Spleen (tissue), 11 donors: Measurements from ENCODE around the gene E2F3. TPM values are rescaled to one million over a fixed set of nuclear protein-coding genes. Genes with fewer than 3 reads are reported as not detected.
A peak's percentile ranks its signal among the peaks of the same experiment; 100 is the strongest.

Source experiments
- DNase-seq: peaks from one replicate; pipeline ENCODE4 v3.0.0-alpha.2; 2020
- H3K27ac ChIP-seq, 8 donors: fragments of 200-600 bp; sonication (generic) in 7 of 8; 1 replicate in 4 of 8; 2 replicates in 4 of 8; pipeline versions ENCODE4 v1.5.0 to v1.8.0; 2016 to 2021; ENCODE audit warnings: inconsistent platforms in 4 of 8, mild to moderate bottlenecking in 4 of 8, moderate library complexity in 1 of 8
- H3K27me3 ChIP-seq, 7 donors: fragments of 200-600 bp; sonication (generic) in 6 of 7; replicated peaks in 1 of 7; 1 replicate in 4 of 7; 2 replicates in 3 of 7; pipeline versions ENCODE4 v1.5.0 to v1.8.0; 2016 to 2021; ENCODE audit warnings: inconsistent platforms in 3 of 7, mild to moderate bottlenecking in 1 of 7
- H3K36me3 ChIP-seq, 6 donors: fragments of 200-600 bp; sonication (generic) in 5 of 6; 1 replicate in 4 of 6; 2 replicates in 2 of 6; pipeline versions ENCODE4 v1.5.0 to v1.8.0; 2016 to 2021; ENCODE audit warnings: inconsistent platforms in 2 of 6
- H3K4me1 ChIP-seq, 6 donors: fragments of 200-600 bp; sonication (generic) in 5 of 6; 1 replicate in 3 of 6; 2 replicates in 3 of 6; pipeline versions ENCODE4 v1.5.0 to v1.8.0; 2016 to 2021; ENCODE audit warnings: inconsistent platforms in 3 of 6
- H3K4me3 ChIP-seq, 8 donors: fragments of 200-600 bp; sonication (generic) in 7 of 8; 1 replicate in 4 of 8; 2 replicates in 4 of 8; pipeline versions ENCODE4 v1.5.0 to v1.8.0; 2016 to 2021; ENCODE audit warnings: inconsistent platforms in 4 of 8, mild to moderate bottlenecking in 4 of 8, moderate library complexity in 2 of 8
- H3K9me3 ChIP-seq, 8 donors: fragments of 200-600 bp; sonication (generic) in 7 of 8; 1 replicate in 4 of 8; 2 replicates in 4 of 8; pipeline versions ENCODE4 v1.5.0 to v1.8.0; 2016 to 2021; ENCODE audit warnings: inconsistent platforms in 4 of 8
- CTCF ChIP-seq, 11 experiments: fragments of 200-600 bp in 7 of 11; fragments of 450-650 bp in 4 of 11; sonication (generic) in 4 of 11; IDR thresholded peaks in 8 of 11; conservative IDR thresholded peaks in 3 of 11; 1 replicate in 7 of 11; 2 replicates in 4 of 11; pipeline versions ENCODE4 v1.4.0 to v1.8.0; 2016 to 2021; ENCODE audit warnings: antibody characterized with exemption in 11 of 11, inconsistent platforms in 4 of 11, mild to moderate bottlenecking in 1 of 11
- POLR2A ChIP-seq, 3 donors: fragments of 450-650 bp; IDR thresholded peaks; one replicate each; pipeline ENCODE4 v1.5.1; 2017; ENCODE audit warnings: antibody characterized with exemption in 3 of 3, mild to moderate bottlenecking in 1 of 3
- POLR2AphosphoS5 ChIP-seq, 3 donors: sonication (generic); formaldehyde crosslinking; IDR thresholded peaks; one replicate each; pipeline ENCODE4 v1.5.1; 2017; ENCODE audit warnings: antibody characterized with exemption in 3 of 3
- WGBS, 5 donors: extraction: QIAGEN DNeasy Blood & Tissue Kit in 3 of 5; methylation state at CpG; one replicate each; pipeline versions ENCODE4 v1.1.5 to v1.1.7; 2013 to 2018; 5-methylcytosine and 5-hydroxymethylcytosine counted together
- intact Hi-C: fragments of 100-400 bp; cut with DNase I; formaldehyde crosslinking; loops from one replicate; pipeline ENCODE4 v1.15.0; 2023; ENCODE audit warnings: low total_unique reads
- polyA plus RNA-seq, 3 donors: library from polyadenylated mRNA; stranded (reverse); fragments of 200-250 nt; gene quantifications; one replicate each; pipeline ENCODE4 v1.2.1, GENCODE V29; 2013
- total RNA-seq, 7 donors: library from RNA; depleted of rRNA in 3 of 7; stranded (reverse); fragments of >200 nt in 3 of 7; fragmentation: NEBNext Ultra II Directional in 4 of 7; extraction: Animal tissue kit (Norgen Biotek cat#: 25700) in 4 of 7; gene quantifications; one replicate each; pipeline versions ENCODE4 v1.1.0 to v1.2.1, GENCODE V29; 2016 to 2021
- donor health status: healthy with polysubstance abuse.
- donor health status: DM: no; HTN: no; CAD: no; lungs with moderate emphysema.
- donor health status: DM: no; HTN: no; CAD: no.
- donor health status: Bipolar disorder and iron deficiency.
- donor health status: healthy.
- donor health status: DM: no; HTN: no; CAD: no.
- donor health status: DM: yes; HTN: yes; CAD: no.

E2F3 gene
- total and polyA plus RNA-seq, 10 donors = 5.8 to 22.9 (median 14.8) TPM

GRCh38 chr6:20409427-20409971 lies 7.8 kb downstream of the E2F3 start:
- WGBS, 5 donors = 9 to 24% (median 12%) methylated on average over 6 of the region's 6 CpGs
- Histone ChIP-seq H3K4me3 (peak overlapping the region in 2 of 8 donors; percentile 16 to 39), H3K27ac (peak overlapping the region; percentile 10 to 77 (median 66)), H3K9me3 (no peaks in the 10 kb centered on the region), H3K36me3 (peaks cover 0 to 26% (median 0%) of the 10 kb centered on the region in 6 donors), H3K27me3 (no peaks in the 10 kb centered on the region), H3K4me1 (peaks cover 13 to 91% (median 59%) of the 10 kb centered on the region in 6 donors)
- no peak for DNase-seq
- TF ChIP-seq POLR2A (IDR thresholded peaks at IDR 0.05) (no peak), POLR2AphosphoS5 (IDR thresholded peaks at IDR 0.05) (no peak), CTCF (IDR thresholded peaks at IDR 0.05 in 8 of 11, conservative IDR thresholded peaks at IDR 0.05 in 3 of 11) (no peak)
- intact Hi-C loops = loop anchor here (10.0 kb wide), 1 partner anchor 115 kb away; no protein-coding TSS in a partner anchor

- Histone ChIP-seq H3K4me1 (peaks cover 20 to 91% (median 57%) of the 10 kb centered on the region in 6 donors), H3K27ac (peak overlapping the region in 2 of 8 donors; percentile 69 to 77)
- WGBS, 5 donors = 36 to 84% (median 63%) methylated on average over 8 of the region's 8 CpGs
These were observed 9.9 kb downstream of the E2F3 start for GRCh38 chr6:20411544-20411943.

GRCh38 chr6:20411953-20412681 lies 10.4 kb downstream of the E2F3 start:
- Histone ChIP-seq H3K27me3 (no peaks in the 10 kb centered on the region), H3K27ac (peak overlapping the region in 2 of 8 donors; percentile 69 to 77), H3K9me3 (no peaks in the 10 kb centered on the region), H3K4me3 (no peak overlapping the region), H3K36me3 (peaks cover 0 to 16% (median 0%) of the 10 kb centered on the region in 6 donors), H3K4me1 (peaks cover 22 to 91% (median 58%) of the 10 kb centered on the region in 6 donors)
- intact Hi-C loops = no loop called here
- 92 to 97% (median 93%) methylated on average over 12 of the region's 12 CpGs for WGBS, 5 donors
- no peak for DNase-seq
- TF ChIP-seq POLR2AphosphoS5 (IDR thresholded peaks at IDR 0.05) (no peak), CTCF (IDR thresholded peaks at IDR 0.05 in 8 of 11, conservative IDR thresholded peaks at IDR 0.05 in 3 of 11) (no peak), POLR2A (IDR thresholded peaks at IDR 0.05) (no peak)

More at GRCh38 chr6:20411544-20411943, 9.9 kb downstream of the E2F3 start:
- Histone ChIP-seq H3K27me3 (no peaks in the 10 kb centered on the region), H3K9me3 (no peaks in the 10 kb centered on the region), H3K4me3 (no peak overlapping the region), H3K36me3 (peaks cover 0 to 16% (median 0%) of the 10 kb centered on the region in 6 donors)
- TF ChIP-seq POLR2A (IDR thresholded peaks at IDR 0.05) (no peak), POLR2AphosphoS5 (IDR thresholded peaks at IDR 0.05) (no peak), CTCF (IDR thresholded peaks at IDR 0.05 in 8 of 11, conservative IDR thresholded peaks at IDR 0.05 in 3 of 11) (no peak)
- intact Hi-C loops = no loop called here
- no peak for DNase-seq

- H3K36me3 ChIP-seq = peaks cover 0 to 16% (median 0%) of the 10 kb centered on the region in 6 donors
- no peak overlapping the region for H3K27ac ChIP-seq
- H3K27me3 ChIP-seq = no peaks in the 10 kb centered on the region
- H3K9me3 ChIP-seq = no peaks in the 10 kb centered on the region
- TF ChIP-seq POLR2AphosphoS5 (IDR thresholded peaks at IDR 0.05) (no peak), CTCF (IDR thresholded peaks at IDR 0.05 in 8 of 11, conservative IDR thresholded peaks at IDR 0.05 in 3 of 11) (no peak), POLR2A (IDR thresholded peaks at IDR 0.05) (no peak)
- peaks cover 22 to 91% (median 56%) of the 10 kb centered on the region in 6 donors for H3K4me1 ChIP-seq
- no peak overlapping the region for H3K4me3 ChIP-seq
- 94 to 100% (median 96%) methylated on average over 5 of the region's 5 CpGs for WGBS, 5 donors
- no peak for DNase-seq
- intact Hi-C loops = no loop called here
These were observed 11.0 kb downstream of the E2F3 start for GRCh38 chr6:20412682-20413073.
